Measurements from ENCODE around the gene SOHLH1. TPM values are rescaled to one million over a fixed set of nuclear protein-coding genes. Genes with fewer than 3 reads are reported as not detected.
"Not testable (repeated sequence)": the region's sequence is repeated elsewhere in the genome, so short reads cannot be mapped to it uniquely, and the experiment has no call there.

SOHLH1 gene
- total RNA-seq, 1 donor from 2014 or later = not detected

- no peak overlapping the region for H3K4me2 ChIP-seq
- DNase-seq (ENCODE audit: low spot score) = no peak
- H3K9ac ChIP-seq = no peak overlapping the region
- no peaks in the 10 kb centered on the region for H3K9me3 ChIP-seq (ENCODE audit: low read depth)
- H2AFZ ChIP-seq (replicated peaks) = no peak overlapping the region
- no peaks in the 10 kb centered on the region for H3F3A ChIP-seq (ENCODE audit: low read depth)
- Mint-ChIP-seq H3K9me3 (peaks cover 5% of the 10 kb centered on the region), H3K27me3 (ENCODE audit: insufficient read depth, low read depth) (peaks cover 4% of the 10 kb centered on the region), H3K4me3 (no peak overlapping the region), H3K4me1 (peaks cover 2% of the 10 kb centered on the region), H3K36me3 (no peaks in the 10 kb centered on the region), H3K27ac (no peak overlapping the region)
- H3K4me1 ChIP-seq = no peaks in the 10 kb centered on the region
- no peak overlapping the region for H3K4me3 ChIP-seq
- H4K20me1 ChIP-seq (ENCODE audit: low read depth) = no peaks in the 10 kb centered on the region
- no peaks in the 10 kb centered on the region for H3K79me2 ChIP-seq (ENCODE audit: low read depth)
- TF ChIP-seq CTCF (IDR thresholded peaks at IDR 0.05) (no peak), EZH2 (IDR thresholded peaks at IDR 0.05) (no peak), EZH2phosphoT487 (IDR thresholded peaks at IDR 0.05) (no peak)
- no peaks in the 10 kb centered on the region for H3K27me3 ChIP-seq
- no peaks in the 10 kb centered on the region for H3K36me3 ChIP-seq
- no peak overlapping the region for H3K27ac ChIP-seq
Observed at GRCh38 chr9:135673941-135674340, 25.3 kb downstream of the SOHLH1 start.

GRCh38 chr9:135672786-135673185 is 26.5 kb downstream of the SOHLH1 start:
- not testable (repeated sequence) for DNase-seq (ENCODE audit: low spot score); H3K4me1 ChIP-seq; H3K36me3 Mint-ChIP-seq; H3K4me3 Mint-ChIP-seq; H3K4me2 ChIP-seq; H3K9me3 ChIP-seq (ENCODE audit: low read depth); H3K27ac Mint-ChIP-seq; H3K9ac ChIP-seq; H3K4me1 Mint-ChIP-seq; H4K20me1 ChIP-seq (ENCODE audit: low read depth); H2AFZ ChIP-seq (replicated peaks); H3F3A ChIP-seq (ENCODE audit: low read depth); H3K27me3 ChIP-seq; H3K36me3 ChIP-seq; H3K27me3 Mint-ChIP-seq (ENCODE audit: insufficient read depth, low read depth); H3K27ac ChIP-seq; H3K4me3 ChIP-seq; H3K79me2 ChIP-seq (ENCODE audit: low read depth)
- peaks cover 12% of the 10 kb centered on the region for H3K9me3 Mint-ChIP-seq

GRCh38 chr9:135671591-135672041 is 27.7 kb downstream of the SOHLH1 start:
- H2AFZ ChIP-seq (replicated peaks) = peak overlapping the region; percentile 72
- H3K4me3 Mint-ChIP-seq = no peak overlapping the region
- peaks cover 12% of the 10 kb centered on the region for H3K9me3 Mint-ChIP-seq

More at GRCh38 chr9:135671591-135672041, 27.7 kb downstream of the SOHLH1 start:
- no peak overlapping the region for H3K4me3 ChIP-seq
- no peaks in the 10 kb centered on the region for H3F3A ChIP-seq (ENCODE audit: low read depth)
- DNase-seq (ENCODE audit: low spot score) = peak; percentile 66
- TF ChIP-seq CTCF (IDR thresholded peaks at IDR 0.05) (peak; percentile 43), EZH2 (IDR thresholded peaks at IDR 0.05) (no peak)
- peaks cover 4% of the 10 kb centered on the region for H3K27me3 Mint-ChIP-seq (ENCODE audit: insufficient read depth, low read depth)
- no peak overlapping the region for H3K4me2 ChIP-seq
- no peaks in the 10 kb centered on the region for H3K9me3 ChIP-seq (ENCODE audit: low read depth)
- H3K79me2 ChIP-seq (ENCODE audit: low read depth) = no peaks in the 10 kb centered on the region
- no peak overlapping the region for H3K27ac ChIP-seq
- H3K4me1 Mint-ChIP-seq = peaks cover 2% of the 10 kb centered on the region
- H3K9ac ChIP-seq = no peak overlapping the region
- H3K27ac Mint-ChIP-seq = no peak overlapping the region
- H3K4me1 ChIP-seq = no peaks in the 10 kb centered on the region
- no peaks in the 10 kb centered on the region for H3K36me3 Mint-ChIP-seq
- H3K36me3 ChIP-seq = no peaks in the 10 kb centered on the region
- no peaks in the 10 kb centered on the region for H3K27me3 ChIP-seq
- no peaks in the 10 kb centered on the region for H4K20me1 ChIP-seq (ENCODE audit: low read depth)
